ENCODE measurements around the gene CLEC3B.
A peak's percentile ranks its signal among the peaks of the same experiment; 100 is the strongest.
"Not testable (repeated sequence)": the region's sequence is repeated elsewhere in the genome, so short reads cannot be mapped to it uniquely, and the experiment has no call there.

CLEC3B gene

DNA sequence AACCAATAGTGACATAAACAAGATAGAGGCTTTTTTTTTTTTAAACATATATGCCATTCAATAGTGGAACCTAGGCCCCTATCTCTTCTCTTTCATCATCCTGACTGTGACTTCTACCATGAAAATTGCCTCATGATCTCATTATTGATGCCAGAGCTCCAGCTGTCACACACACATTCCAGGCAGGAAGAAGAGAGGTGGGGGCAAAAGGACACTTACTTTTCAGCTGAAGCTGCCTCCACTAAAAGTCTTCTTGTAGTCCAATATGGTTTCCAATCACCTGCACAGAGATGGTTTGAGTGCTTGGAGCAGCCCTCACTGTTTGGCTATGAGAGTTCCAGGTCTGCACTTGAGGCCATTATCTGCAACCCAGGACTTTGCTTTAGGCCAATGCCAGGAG, 45.0 kb downstream of the CLEC3B start:
- DNase-seq, result no peak

DNA sequence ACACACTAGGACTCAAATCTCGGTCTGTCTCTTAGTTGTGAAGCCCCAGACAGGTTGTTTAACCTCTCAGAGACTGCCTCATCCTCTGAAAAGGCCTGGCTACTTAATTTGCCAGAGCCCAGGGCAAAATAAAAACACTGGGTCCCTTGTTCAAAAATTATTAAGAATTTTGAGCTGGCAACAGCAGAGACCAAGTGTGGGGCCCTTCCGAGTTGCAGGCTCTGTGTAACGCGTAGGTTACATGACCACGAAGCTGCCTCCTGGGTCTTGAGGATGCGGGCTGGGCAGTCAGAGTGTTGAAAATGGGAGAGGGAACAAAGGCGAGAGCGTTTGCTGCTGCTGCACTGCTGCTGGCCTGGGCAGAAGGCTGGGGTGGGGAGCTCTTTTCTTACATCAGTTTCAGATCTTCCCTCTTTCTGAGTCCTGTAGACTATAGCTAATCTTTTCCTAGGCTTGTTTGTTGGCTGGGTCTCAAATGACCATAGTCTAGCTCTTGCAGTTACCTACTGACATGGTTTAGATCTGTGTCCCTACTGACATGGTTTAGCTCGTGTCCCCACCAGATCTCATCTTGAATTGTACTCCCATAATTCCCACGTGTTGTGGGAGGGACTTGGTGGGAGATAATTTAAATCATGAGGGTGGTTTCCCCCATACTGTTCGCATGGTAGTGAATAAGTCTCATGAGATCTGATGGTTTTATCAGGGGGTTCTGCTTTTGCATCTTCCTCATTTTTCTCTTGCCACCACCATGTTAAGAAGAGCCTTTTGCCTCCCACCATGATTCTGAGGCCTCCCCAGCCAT, 49.9 kb downstream of the CLEC3B start:
- no peak for DNase-seq

DNA sequence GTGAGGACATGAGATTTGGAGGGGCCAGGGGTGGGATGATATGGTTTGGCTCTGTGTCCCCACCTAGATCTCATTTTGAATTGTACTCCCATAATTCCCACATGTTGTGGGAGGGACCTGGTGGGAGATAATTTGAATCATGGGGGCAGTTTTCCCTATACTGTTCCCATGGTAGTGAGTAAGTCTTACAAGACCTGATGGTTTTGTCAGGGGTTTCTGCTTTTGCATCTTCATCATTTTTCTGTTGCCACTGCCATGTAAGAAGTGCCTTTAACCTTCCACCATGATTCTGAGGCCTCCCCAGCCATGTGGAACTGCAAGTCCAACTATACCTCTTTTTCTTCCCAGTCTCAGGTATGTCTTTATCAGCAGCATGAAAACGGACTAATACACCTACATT, 52.2 kb downstream of the CLEC3B start:
- not testable (repeated sequence) for DNase-seq

DNA sequence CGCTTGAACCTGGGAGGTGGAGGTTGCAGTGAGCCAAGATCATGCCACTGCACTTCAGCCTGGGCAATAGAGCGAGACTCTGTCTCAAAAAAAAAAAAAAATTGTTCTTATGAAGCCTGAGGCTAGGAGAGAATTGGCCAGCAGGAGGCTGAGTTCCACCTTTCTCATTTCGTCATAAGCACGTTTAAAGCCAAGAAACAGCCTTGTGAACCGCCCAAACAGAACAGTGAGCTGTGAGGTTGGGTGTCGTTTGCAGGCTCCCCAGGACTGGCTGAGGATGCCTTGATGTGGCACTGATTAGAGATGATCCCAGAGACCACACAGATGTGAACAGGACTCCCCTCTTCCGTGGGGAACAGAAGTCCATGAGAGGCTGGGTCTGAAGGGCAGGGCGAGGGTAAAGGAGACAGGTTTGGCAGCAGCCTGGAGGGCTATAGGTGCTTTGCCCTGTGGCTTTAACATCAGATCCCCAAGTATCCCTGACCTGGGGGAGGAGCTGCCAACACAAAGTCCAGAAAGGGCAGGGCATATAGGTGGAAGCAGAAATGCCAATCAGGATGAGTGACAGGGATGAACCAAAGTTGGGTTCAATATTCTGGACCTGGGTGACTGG, 52.9 kb downstream of the CLEC3B start:
- DNase-seq, result peak in 1 of 5 experiments; percentile 60

DNA sequence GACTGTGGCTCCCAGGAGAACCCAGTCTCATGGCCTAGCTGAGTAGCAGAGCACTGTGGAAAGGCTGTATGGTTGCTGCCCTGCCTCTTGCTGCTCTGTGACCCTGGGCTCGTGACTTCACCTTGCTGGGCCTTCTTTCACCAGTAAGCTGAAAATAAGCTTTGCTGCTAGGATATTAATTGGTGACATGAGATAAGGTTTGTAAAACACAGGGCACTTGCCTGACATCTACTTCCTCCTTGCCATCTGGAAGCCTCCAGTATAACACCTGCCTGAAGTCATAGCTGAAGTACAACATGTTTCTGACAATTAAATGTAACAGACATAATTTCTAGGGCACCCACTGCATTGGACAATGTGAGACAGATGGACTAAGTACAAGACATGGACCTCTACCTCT, 53.6 kb downstream of the CLEC3B start:
- DNase-seq, result no peak

DNA sequence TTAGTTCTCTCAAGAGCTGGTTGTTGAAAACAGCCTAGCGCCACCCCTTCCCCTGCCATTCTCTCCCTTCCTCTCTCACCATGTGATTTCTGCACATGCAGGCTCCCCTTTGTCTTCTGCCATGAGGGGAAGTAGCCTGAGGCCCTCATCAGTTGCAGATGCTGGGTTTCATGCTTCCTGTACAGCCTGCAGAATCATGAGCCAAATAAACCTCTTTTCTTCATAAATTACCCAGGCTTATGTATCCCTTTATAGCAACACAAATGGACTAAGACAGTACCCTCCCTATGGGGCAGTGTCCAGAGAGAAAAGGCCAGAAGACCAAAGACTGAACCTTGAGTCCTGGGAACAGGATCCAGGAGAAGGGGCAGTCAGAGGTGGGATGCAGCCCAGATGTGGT, 54.7 kb downstream of the CLEC3B start:
- no peak for DNase-seq

DNA sequence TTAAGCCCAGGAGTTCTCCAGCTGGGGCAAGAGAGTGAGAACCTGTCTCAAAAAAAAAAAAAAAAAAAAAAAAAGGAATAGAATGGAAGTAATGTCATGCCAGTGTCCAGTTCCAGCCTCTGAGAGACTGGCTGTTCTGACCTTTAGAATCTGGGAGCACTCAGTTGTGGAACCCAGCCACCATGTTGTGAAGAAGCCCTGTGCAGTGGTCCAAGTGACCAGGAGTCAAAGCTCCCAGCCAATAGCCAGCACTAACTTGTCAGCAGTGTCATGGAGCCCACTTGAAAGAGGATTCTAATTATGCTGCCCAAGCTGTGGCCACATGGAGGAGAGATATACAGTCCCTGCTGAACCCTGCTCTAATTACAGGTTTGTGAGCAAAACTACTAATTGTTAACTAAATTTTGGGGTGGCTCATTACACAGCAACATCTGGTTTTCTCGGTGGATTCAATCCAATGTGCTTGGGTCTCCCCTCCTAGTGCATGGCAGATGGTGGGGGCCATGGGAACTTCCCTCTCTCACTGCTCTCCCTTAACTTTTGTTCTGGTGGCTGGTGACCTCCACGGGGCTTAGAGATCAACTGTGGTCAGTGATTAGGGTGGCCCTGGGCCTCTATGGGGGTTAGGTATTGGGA, 55.5 kb downstream of the CLEC3B start:
- no peak for DNase-seq

DNA sequence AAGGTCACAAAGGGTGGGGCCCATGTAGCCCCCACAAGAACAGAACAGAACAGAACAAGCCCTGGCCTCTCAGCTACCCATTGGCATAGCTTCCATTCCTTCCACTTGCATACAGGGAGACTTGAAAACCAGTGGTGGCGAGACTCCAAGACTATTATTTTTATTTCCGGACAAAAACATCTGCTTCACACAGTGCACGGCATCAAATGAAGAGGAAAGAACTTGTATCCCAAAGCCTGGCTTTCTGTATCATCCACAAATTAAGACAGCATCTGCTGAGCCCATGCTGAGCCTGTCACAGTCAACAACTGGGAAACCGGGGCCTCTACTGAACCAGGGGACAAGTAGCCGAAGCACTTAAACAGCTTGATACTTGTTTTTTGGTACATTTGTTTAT, 56.0 kb downstream of the CLEC3B start:
- DNase-seq, result no peak

DNA sequence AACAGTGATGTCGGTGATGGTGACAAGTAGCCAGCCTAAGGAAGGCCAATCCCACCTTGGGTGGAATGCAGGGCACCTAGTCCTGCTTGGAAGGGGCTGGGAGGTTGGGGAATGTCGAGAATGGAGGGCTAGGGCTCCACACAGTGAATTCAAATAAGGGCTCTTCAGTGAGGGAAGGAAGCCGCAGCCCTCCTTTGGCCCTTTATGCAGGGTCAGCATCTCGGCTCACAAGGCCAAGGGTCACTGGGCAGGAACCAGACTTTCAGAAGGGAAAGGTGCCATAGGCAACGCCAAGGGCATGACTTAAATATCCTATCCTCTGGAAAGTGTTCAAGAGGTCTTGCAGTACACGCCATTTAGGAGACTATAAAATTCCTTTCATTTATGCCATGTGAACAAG, 56.9 kb downstream of the CLEC3B start:
- DNase-seq, result no peak

DNA sequence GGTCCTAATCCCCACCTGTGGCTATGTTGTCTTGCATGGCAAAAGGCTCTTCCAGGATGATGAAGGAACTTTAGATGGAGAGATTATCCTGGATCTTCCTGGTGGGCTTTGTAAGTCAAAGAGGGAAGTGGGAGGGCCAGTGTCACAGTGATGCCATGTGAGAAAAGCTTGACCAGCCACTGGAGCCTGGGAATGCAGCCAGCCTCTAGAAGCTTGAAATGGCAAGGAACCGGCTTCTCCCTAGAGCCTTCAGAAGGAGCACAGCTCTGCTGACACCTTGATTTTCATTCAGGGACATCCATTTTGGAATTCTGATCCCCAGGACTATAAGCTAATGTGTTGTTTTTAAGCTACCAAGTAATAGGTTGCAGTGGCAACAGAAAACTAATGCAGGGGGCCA, 58.3 kb downstream of the CLEC3B start:
- no peak for DNase-seq

DNA sequence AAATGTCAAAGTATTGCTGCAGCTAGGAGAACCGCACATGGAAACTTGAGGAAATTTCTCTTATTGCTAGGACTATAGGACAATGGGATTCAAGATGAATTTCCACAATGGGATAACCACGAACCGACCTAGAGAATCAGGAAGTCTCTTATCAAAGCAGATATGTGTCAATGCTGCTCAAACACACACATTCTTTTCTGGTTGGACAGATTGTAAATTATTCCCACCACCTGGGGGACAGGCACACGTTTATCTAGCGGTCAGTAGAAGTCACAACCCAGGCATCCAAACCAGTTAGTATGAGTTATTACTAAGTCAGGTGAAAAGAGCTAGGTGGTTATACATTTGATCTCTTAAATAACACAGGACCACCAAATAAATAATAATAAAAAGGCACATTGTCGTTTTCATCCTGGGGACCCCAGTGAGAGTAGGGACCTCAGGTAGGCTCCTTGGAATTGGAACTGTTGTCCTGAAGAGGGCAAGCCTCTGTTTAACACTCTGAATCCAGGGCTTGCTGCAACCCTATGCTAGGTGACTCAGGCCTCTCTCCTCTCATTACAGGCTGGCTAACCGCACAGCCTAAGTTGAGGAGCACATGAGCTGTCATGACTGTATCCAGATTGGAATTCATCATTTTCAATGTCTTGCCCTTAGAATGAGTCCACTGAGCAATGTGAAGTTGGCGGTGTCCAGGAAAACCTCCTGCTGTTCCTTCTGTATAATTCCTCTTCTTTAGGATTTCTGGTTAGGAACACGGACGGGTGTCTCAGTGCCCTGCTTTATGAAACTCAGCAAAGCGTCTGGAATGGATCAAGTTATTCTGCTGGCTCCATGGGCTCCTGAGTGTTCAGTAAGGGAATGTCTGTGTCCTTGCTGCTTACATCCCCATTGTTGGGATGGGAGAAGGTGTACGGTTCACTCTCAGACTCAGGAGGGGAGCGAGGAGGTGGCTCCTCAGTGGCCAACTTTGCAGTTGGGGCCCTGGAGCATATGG, 59.0 kb downstream of the CLEC3B start:
- DNase-seq, result no peak

Measured in T-helper 2 cell (primary cell).